NK-92 treated with Interleukin-12 subunit alpha and Interleukin-12 subunit beta, amount 100 ng/mL, for 24 hours (cell line): Measurements from ENCODE around the gene NACA.
"Not testable (repeated sequence)": the region's sequence is repeated elsewhere in the genome, so short reads cannot be mapped to it uniquely, and the experiment has no call there.

Source experiments
- DNase-seq: peaks from one replicate; lab custom pipeline; 2025; lab: John Stamatoyannopoulos, UW

The NACA gene

GRCh38 chr12:56723889-56724700 is 1.0 kb downstream of the NACA start:
- DNase-seq: no peak

GRCh38 chr12:56723352-56723751 is 1.7 kb downstream of the NACA start:
- DNase-seq: no peak

GRCh38 chr12:56722832-56723231 is 2.3 kb downstream of the NACA start:
- no peak for DNase-seq

- no peak for DNase-seq
These were observed 3.4 kb downstream of the NACA start for GRCh38 chr12:56721721-56722120.

GRCh38 chr12:56721216-56721615 is 3.9 kb downstream of the NACA start:
- DNase-seq: no peak

GRCh38 chr12:56720731-56721151 is 4.4 kb downstream of the NACA start:
- DNase-seq: no peak

GRCh38 chr12:56719056-56719455 is 6.0 kb downstream of the NACA start:
- no peak for DNase-seq

- DNase-seq: no peak
These were observed 6.5 kb downstream of the NACA start for GRCh38 chr12:56718636-56719035.

GRCh38 chr12:56718149-56718548 is 7.0 kb downstream of the NACA start:
- no peak for DNase-seq

- DNase-seq: no peak
These were observed 7.9 kb downstream of the NACA start for GRCh38 chr12:56716933-56717880.

GRCh38 chr12:56716458-56716857 is 8.6 kb downstream of the NACA start:
- DNase-seq: no peak

- DNase-seq: no peak
These were observed 9.3 kb downstream of the NACA start for GRCh38 chr12:56715798-56716197.

GRCh38 chr12:56714431-56714929 is 10.6 kb downstream of the NACA start:
- no peak for DNase-seq

- no peak for DNase-seq
These were observed 11.8 kb downstream of the NACA start for GRCh38 chr12:56713345-56713744.

- no peak for DNase-seq
These were observed 15.2 kb downstream of the NACA start for GRCh38 chr12:56709759-56710376.

- not testable (repeated sequence) for DNase-seq
These were observed 20.6 kb downstream of the NACA start for GRCh38 chr12:56704522-56704921.

- DNase-seq: no peak
These were observed 26.0 kb downstream of the NACA start for GRCh38 chr12:56699020-56699661.

- DNase-seq: no peak
These were observed 29.6 kb downstream of the NACA start for GRCh38 chr12:56695327-56696101.

- DNase-seq: no peak
These were observed 30.9 kb downstream of the NACA start for GRCh38 chr12:56694161-56694560.

GRCh38 chr12:56688846-56689109 is 36.3 kb downstream of the NACA start:
- no peak for DNase-seq

GRCh38 chr12:56688129-56688845 is 36.8 kb downstream of the NACA start, which contains the start of gene PTGES3:
Gene PTGES3, minus strand, starts transcription at chr12:56688284. Its CDS starts 285 bp downstream, at chr12:56687999.
- peak; percentile 95 for DNase-seq
